COLO668 (cell line): ENCODE measurements around the gene TPH2.

Experiments
- DNase-seq: peaks from one replicate; lab custom pipeline; 2025; ENCODE audit not compliant: unreplicated experiment; lab: John Stamatoyannopoulos, UW

TPH2 gene

GRCh38 chr12:71938728-71939385 lies at the start of gene TPH2:
Gene TPH2, plus strand, starts transcription at chr12:71938845. Its CDS starts 142 bp downstream, at chr12:71938987.
- DNase-seq: no peak

GRCh38 chr12:71890475-71890874 lies 48.2 kb upstream of the TPH2 start:
- DNase-seq: no peak

- DNase-seq: no peak
Measured at GRCh38 chr12:71892059-71892458, 46.6 kb upstream of the TPH2 start.

- DNase-seq: no peak
Measured at GRCh38 chr12:71896205-71896882, 42.3 kb upstream of the TPH2 start.

GRCh38 chr12:71900091-71900490 lies 38.6 kb upstream of the TPH2 start:
- no peak for DNase-seq

GRCh38 chr12:71904629-71905028 lies 34.0 kb upstream of the TPH2 start:
- no peak for DNase-seq

- no peak for DNase-seq
Measured at GRCh38 chr12:71935594-71935993, 3.1 kb upstream of the TPH2 start.

GRCh38 chr12:71940068-71940467 lies 1.4 kb downstream of the TPH2 start:
- no peak for DNase-seq

- no peak for DNase-seq
Measured at GRCh38 chr12:71941174-71941573, 2.5 kb downstream of the TPH2 start.

- DNase-seq: no peak
Measured at GRCh38 chr12:71942259-71942658, 3.6 kb downstream of the TPH2 start.

GRCh38 chr12:71942703-71943102 lies 4.1 kb downstream of the TPH2 start:
- no peak for DNase-seq

- DNase-seq: no peak
Measured at GRCh38 chr12:71945121-71945520, 6.5 kb downstream of the TPH2 start.

GRCh38 chr12:71945883-71946282 lies 7.2 kb downstream of the TPH2 start:
- no peak for DNase-seq

- peak; percentile 91 for DNase-seq
Measured at GRCh38 chr12:71947645-71948105, 9.0 kb downstream of the TPH2 start.

GRCh38 chr12:71948390-71948789 lies 9.7 kb downstream of the TPH2 start:
- no peak for DNase-seq

- DNase-seq: no peak
Measured at GRCh38 chr12:71949646-71950045, 11.0 kb downstream of the TPH2 start.

- no peak for DNase-seq
Measured at GRCh38 chr12:71950404-71950803, 11.8 kb downstream of the TPH2 start.

- no peak for DNase-seq
Measured at GRCh38 chr12:71950819-71951218, 12.2 kb downstream of the TPH2 start.

- DNase-seq: no peak
Measured at GRCh38 chr12:71954083-71954778, 15.6 kb downstream of the TPH2 start.

GRCh38 chr12:71954861-71955260 lies 16.2 kb downstream of the TPH2 start:
- no peak for DNase-seq

- no peak for DNase-seq
Measured at GRCh38 chr12:71955970-71956369, 17.3 kb downstream of the TPH2 start.

GRCh38 chr12:71958056-71958455 lies 19.4 kb downstream of the TPH2 start:
- no peak for DNase-seq
